H1 (cell line): Measurements from ENCODE around the gene TNN. TPM values are rescaled to one million over a fixed set of nuclear protein-coding genes. Genes with fewer than 3 reads are reported as not detected.

Experiments
- JUN ChIP-seq: IDR thresholded peaks from 2 replicates; pipeline ENCODE4 v1.6.1; 2011; ENCODE audit warnings: low read depth, mild to moderate bottlenecking, improper control_type of control experiment, low read length
- SP2 ChIP-seq: IDR thresholded peaks from 2 replicates; pipeline ENCODE4 v1.6.1; 2012; ENCODE audit warnings: mild to moderate bottlenecking, low read length, inconsistent platforms
- USF2 ChIP-seq: IDR thresholded peaks from 2 replicates; pipeline ENCODE4 v1.6.1; 2011; ENCODE audit warnings: low read length, improper control_type of control experiment
- YY1 ChIP-seq: IDR thresholded peaks from 2 replicates; pipeline ENCODE4 v1.6.1; 2011; ENCODE audit warnings: low read depth, mild to moderate bottlenecking, low read length
- polyA plus RNA-seq, 7 experiments: library from polyadenylated mRNA; depleted of rRNA in 3 of 7; stranded (reverse) in 5 of 7; unstranded in 2 of 7; fragments of >200 nt in 5 of 7; fragments of 200-250 nt in 2 of 7; gene quantifications; 1 replicate in 5 of 7; 2 replicates in 1 of 7; 4 replicates in 1 of 7; pipeline versions ENCODE4 v1.2.1 to v1.2.3, GENCODE V29; 2011 to 2013; ENCODE audit warnings: missing spikeins in 2 of 7, mixed read lengths in 2 of 7
- total RNA-seq: library from RNA; stranded (reverse); fragmentation: NEBNext Ultra II Directional; extraction: Animal tissue kit (Norgen Biotek cat#: 25700); gene quantifications from 2 replicates; pipeline ENCODE4 v1.2.1, GENCODE V29; 2021

TNN gene
- total and polyA plus RNA-seq, 2 of the 8 experiments (the other 6 are each of a cell fraction or from before 2014, with no cell fraction given), result 0.21 to 0.30 TPM

- TF ChIP-seq USF2 (no peak), JUN (no peak), YY1 (no peak), SP2 (no peak)
Observed at GRCh38 chr1:175147569-175147968, 79.9 kb downstream of the TNN start (continued).
